AG08395 (cell line): Measurements from ENCODE around the gene CDC42BPB.

Experiments used
- DNase-seq: peaks from one replicate; pipeline ENCODE4 v3.0.0; 2012; ENCODE audit warnings: mixed read lengths, low spot score

CDC42BPB gene

GRCh38 chr14:102944448-102945330, 112.7 kb downstream of the CDC42BPB start:
- DNase-seq, result no peak

DNA sequence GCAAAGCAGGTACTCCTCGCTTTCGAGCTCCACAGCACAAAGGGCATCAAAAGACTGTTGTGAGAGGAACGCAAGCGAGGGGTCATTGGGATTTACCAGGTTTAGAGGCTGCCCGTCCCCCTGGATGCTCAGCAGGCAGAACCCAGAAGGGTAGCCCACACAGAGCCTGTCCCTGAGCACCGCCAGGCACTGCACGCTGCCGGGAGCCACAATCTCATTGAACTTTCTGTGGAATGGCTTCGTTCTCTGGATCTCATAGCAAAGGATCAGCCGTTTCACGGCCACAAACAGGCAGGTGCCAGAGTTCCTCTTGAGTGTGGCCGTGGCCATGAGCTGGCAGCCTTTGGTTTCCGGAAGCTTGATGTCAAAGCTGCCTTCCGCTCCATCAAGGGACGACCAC, 113.4 kb downstream of the CDC42BPB start:
- no peak for DNase-seq

DNA sequence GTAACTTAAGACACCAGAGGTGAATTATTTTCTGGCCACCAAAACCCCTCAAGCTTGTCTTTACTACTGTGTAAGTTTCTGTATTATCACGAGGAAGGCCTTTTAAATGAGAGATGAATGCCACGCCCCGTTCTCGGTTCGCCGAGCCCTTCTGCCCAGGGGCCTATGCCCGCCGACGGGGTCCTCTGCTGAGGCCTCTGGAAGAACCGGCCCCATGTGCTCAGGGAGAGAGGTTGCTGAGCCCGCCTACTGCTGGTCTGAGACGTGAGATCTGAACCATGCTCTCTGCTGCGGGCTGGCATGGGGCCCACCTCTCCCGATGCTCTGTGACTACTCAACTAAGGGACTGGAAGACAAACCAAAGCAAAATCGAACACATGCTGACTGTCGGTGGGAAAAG, 113.9 kb downstream of the CDC42BPB start:
- DNase-seq, result no peak

DNA sequence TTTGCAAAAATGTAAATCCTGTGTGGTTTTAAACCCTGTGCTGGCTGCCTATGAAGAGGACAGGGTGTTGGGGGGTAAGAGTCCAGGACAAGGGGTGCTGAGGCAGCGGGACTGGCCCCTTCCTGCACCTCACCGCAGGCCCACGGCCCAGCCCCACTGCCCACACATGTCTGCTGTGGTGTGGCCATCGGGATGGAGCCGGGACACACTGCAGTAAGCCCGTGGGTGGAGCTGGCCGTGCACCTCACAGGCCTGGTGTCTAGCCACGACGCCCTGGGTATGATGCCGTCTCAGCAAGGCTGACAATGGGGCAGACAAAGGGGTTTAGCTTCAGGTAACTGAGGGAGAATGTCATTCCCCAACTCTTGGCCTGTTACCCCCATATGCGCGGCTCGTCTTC, 115.3 kb downstream of the CDC42BPB start:
- no peak for DNase-seq

- no peak for DNase-seq
Measured at GRCh38 chr14:102941419-102942011, 115.8 kb downstream of the CDC42BPB start.

DNA sequence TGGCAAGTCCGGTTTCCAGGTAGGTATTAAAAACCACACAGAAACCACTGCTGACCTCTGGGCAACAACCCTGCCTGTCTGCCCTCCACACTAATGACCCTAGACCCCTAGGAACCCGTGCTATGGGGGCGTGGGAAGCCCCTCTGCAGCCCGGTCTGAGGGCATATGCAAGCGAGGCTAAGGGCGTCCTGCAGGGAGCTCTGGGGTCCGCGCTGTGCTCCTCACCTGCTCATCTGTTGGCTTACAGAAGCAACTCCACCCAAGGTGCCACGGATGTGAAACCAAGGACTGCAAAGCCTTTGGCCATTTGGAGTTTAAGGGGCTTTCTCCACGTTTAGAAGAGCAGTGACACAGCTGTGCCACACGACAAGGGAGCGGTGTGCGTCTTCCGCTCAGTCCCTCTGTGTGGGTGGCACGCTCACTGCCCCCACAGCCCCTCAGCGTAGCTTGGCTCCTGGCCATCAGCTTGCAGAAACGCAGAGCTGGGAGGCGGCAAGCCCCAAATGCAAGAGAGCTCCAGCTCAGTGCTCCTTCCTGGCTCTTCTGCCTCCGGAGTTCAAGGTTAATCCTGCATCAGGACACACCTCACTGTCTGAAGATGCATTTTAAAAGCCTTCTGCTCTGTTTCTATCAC, 116.5 kb downstream of the CDC42BPB start:
- DNase-seq, result no peak

GRCh38 chr14:102939820-102940561, 117.4 kb downstream of the CDC42BPB start:
- DNase-seq, result no peak

DNA sequence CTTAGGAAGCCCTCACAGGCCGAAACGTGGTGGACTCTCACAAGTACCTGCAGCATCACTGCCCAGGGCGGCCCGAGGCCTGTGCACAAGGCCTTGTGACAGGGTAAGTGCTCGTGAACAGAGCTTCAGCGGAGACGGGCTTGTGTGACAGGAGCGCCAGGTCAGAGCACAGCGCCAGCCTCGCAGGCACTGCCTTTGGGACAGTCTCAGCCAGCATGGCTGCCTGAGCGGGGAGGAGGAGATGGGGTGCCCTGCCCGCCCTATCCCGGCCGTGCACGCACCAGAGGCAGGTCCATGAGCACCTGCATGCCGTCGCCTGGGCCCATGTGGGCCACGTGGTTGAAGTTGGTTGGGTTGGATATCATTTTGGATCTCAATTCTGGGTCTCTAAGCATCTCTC, 118.0 kb downstream of the CDC42BPB start:
- DNase-seq, result no peak

GRCh38 chr14:102938191-102938590, 119.2 kb downstream of the CDC42BPB start:
- no peak for DNase-seq

GRCh38 chr14:102937331-102938175, 119.8 kb downstream of the CDC42BPB start:
- DNase-seq, result no peak

DNA sequence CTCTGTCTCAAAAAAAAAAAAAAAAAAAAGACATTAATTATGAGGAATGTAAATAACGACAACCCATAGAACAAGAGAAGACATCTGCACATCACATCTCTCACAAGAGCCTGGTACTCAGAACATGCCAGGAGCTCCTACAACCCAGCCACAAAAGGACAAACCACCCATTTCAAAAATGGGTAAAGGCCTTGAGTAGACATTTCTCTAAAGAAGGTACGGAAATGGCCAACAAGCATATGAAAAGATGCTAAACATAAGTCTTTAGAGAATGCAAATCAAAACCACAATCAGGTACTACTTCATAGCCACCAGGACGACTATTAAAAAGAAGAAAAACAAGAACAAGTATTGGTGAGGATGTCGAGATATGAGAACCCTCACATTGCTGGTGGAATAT, 121.6 kb downstream of the CDC42BPB start:
- no peak for DNase-seq

GRCh38 chr14:102933618-102934231, 123.6 kb downstream of the CDC42BPB start:
- DNase-seq, result no peak

GRCh38 chr14:102932484-102933248, 124.7 kb downstream of the CDC42BPB start:
- no peak for DNase-seq

- no peak for DNase-seq
Measured at GRCh38 chr14:102931580-102932285, 125.6 kb downstream of the CDC42BPB start.

DNA sequence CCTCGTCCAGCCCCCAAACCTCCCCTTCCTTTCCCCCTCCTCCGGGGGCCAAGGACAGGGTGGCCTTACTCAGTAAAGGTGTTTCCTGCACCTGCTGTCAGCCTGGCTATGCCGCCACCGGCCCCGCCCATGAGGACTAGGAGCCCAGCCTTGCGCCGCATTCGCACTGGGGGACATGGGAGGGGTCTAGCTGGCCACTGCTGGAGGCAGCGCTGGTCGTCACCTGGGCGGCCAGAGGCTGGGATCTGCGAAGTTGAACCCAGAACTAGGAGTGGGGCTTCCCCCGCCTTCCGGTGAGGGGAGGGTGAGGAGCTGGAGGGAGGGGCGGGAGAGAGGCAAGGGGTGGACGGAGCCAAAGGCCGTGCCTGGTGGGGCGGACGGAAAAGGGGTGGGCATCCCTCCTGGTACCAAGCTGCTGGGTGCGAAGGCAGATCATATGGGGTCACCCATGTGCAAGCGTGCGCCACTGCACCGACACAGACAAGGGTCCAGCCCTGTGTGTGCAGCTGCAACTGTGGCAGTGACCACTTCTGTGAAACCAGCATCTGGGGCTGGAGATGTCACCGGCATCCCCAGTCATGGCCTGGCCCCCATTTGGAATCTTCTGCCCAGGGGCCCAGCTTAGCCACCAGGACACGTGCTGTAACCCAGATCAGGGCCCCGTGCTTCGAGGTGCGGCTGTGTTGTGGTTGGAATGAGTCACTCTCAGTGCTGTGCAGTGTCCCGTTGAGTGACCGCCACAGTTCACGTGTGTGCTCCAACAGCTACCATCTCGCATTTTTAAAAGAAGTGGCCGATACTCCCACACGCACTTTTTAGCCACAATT, 126.4 kb downstream of the CDC42BPB start:
- peak; percentile 47 for DNase-seq

- no peak for DNase-seq
Measured at GRCh38 chr14:102930138-102930752, 127.1 kb downstream of the CDC42BPB start.

- no peak for DNase-seq
Measured at GRCh38 chr14:102929241-102930137, 127.9 kb downstream of the CDC42BPB start.
